K562 (cell line): Measurements from ENCODE around the gene CDT1. TPM values are rescaled to one million over a fixed set of nuclear protein-coding genes. Genes with fewer than 3 reads are reported as not detected.
A peak's percentile ranks its signal among the peaks of the same experiment; 100 is the strongest.

Experiments
- ARID3B ChIP-seq: fragments of 250-450 bp; sonication (Bioruptor Pico); IDR thresholded peaks from 2 replicates; pipeline ENCODE4 v1.4.0; 2020; ENCODE audit warnings: borderline replicate concordance
- ASH1L ChIP-seq: fragments of 450-650 bp; IDR thresholded peaks from 2 replicates; pipeline ENCODE4 v1.6.1; 2018; ENCODE audit warnings: borderline replicate concordance, mild to moderate bottlenecking, low read depth; ENCODE audit not compliant: partially characterized antibody
- BRF1 ChIP-seq: IDR thresholded peaks from 3 replicates; pipeline ENCODE4 v1.6.1; 2011; ENCODE audit warnings: borderline replicate concordance, mild to moderate bottlenecking; ENCODE audit not compliant: insufficient read length; ENCODE audit errors: extremely low read depth
- ESRRA ChIP-seq: fragments of 450-650 bp; IDR thresholded peaks from 2 replicates; pipeline ENCODE4 v1.6.1; 2014; ENCODE audit warnings: low read depth, mild to moderate bottlenecking, moderate library complexity, borderline replicate concordance
- FOXK2 ChIP-seq, 2 experiments: fragments of 450-650 bp; IDR thresholded peaks in 1 of 2; conservative IDR thresholded peaks in 1 of 2; 2 replicates each; pipeline ENCODE4 v1.6.1; 2016; ENCODE audit warnings: low read depth in 2 of 2, mild to moderate bottlenecking in 1 of 2
- L3MBTL2 ChIP-seq: fragments of 450-650 bp; IDR thresholded peaks from 2 replicates; pipeline ENCODE4 v1.6.1; 2016; ENCODE audit warnings: mild to moderate bottlenecking, moderate library complexity
- MAFG ChIP-seq: fragments of 450-650 bp; conservative IDR thresholded peaks from 2 replicates; pipeline ENCODE4 v1.6.1; 2016; ENCODE audit warnings: missing genetic modification characterization, missing compliant biosample characterization
- NFXL1 ChIP-seq: fragments of 450-650 bp; formaldehyde crosslinking; IDR thresholded peaks from 2 replicates; pipeline ENCODE4 v1.4.0; 2021; ENCODE audit warnings: mild to moderate bottlenecking
- NFYB ChIP-seq: IDR thresholded peaks from 2 replicates; pipeline ENCODE4 v1.6.1; 2011; ENCODE audit warnings: mild to moderate bottlenecking, moderate library complexity; ENCODE audit not compliant: insufficient read length; ENCODE audit errors: extremely low read depth
- PHF8 ChIP-seq: fragments of 200-600 bp; sonication (generic); IDR thresholded peaks from 2 replicates; pipeline ENCODE4 v1.6.1; 2012; ENCODE audit warnings: mixed run types, mild to moderate bottlenecking, inconsistent platforms, low read length, moderate library complexity, borderline replicate concordance
- PPARD ChIP-seq: fragments of 250-450 bp; sonication (Bioruptor Pico); IDR thresholded peaks from 2 replicates; pipeline ENCODE4 v1.8.0; 2022; ENCODE audit warnings: inconsistent platforms, mild to moderate bottlenecking, moderate library complexity
- PRDM10 ChIP-seq: fragments of 450-650 bp; IDR thresholded peaks from 2 replicates; pipeline ENCODE4 v1.6.1; 2018; ENCODE audit not compliant: partially characterized antibody
- SIN3A ChIP-seq, 2 experiments: fragments of 150-350 bp in 1 of 2; IDR thresholded peaks; 2 replicates each; pipeline ENCODE4 v1.6.1; 2011 to 2016; ENCODE audit warnings: borderline replicate concordance in 2 of 2, low read depth in 2 of 2, low read length in 2 of 2, mild to moderate bottlenecking in 2 of 2, moderate library complexity in 2 of 2; ENCODE audit not compliant: control insufficient read depth in 1 of 2
- SUPT5H ChIP-seq: fragments of 450-650 bp; IDR thresholded peaks from 2 replicates; pipeline ENCODE4 v1.6.1; 2016
- ZKSCAN3 ChIP-seq: fragments of 250-450 bp; sonication (Bioruptor Pico); IDR thresholded peaks from 2 replicates; pipeline ENCODE4 v1.4.0; 2020
- ZMIZ1 ChIP-seq, 2 experiments: fragments of 150-350 bp in 1 of 2; IDR thresholded peaks; 2 replicates each; pipeline ENCODE4 v1.6.1; 2012 to 2016; ENCODE audit warnings: low read depth in 2 of 2, low read length in 2 of 2, mild to moderate bottlenecking in 1 of 2, moderate library complexity in 1 of 2
- ZNF12 ChIP-seq: sonication (generic); formaldehyde crosslinking; IDR thresholded peaks from 2 replicates; pipeline ENCODE4 v1.4.0; 2020; ENCODE audit warnings: mild to moderate bottlenecking, missing genetic modification reagents
- ZNF3 ChIP-seq: fragments of 250-450 bp; sonication (Bioruptor Pico); IDR thresholded peaks from 2 replicates; pipeline ENCODE4 v1.5.0; 2021; ENCODE audit warnings: mild to moderate bottlenecking, moderate library complexity
- ZNF668 ChIP-seq: fragments of 250-450 bp; sonication (Bioruptor Pico); IDR thresholded peaks from 2 replicates; pipeline ENCODE4 v1.8.0; 2022; ENCODE audit warnings: mild to moderate bottlenecking, inconsistent platforms
- ZNF717 ChIP-seq: fragments of 250-450 bp; sonication (Bioruptor Pico); IDR thresholded peaks from 2 replicates; pipeline ENCODE4 v1.5.0; 2021
- polyA plus RNA-seq, 8 experiments: library from polyadenylated mRNA; depleted of rRNA in 4 of 8; stranded (reverse) in 5 of 8; unstranded in 3 of 8; fragments of >200 nt; fragmentation: Nextera tagmentation in 2 of 8; fragmentation: Illumina TruSeq in 1 of 8; extraction: Ambion mirVana in 2 of 8; extraction: Trizol in 1 of 8; gene quantifications; 2 replicates each; pipeline versions ENCODE4 v1.2.1 to v1.2.3, GENCODE V29; 2011 to 2014; ENCODE audit warnings: inconsistent platforms in 1 of 8, missing spikeins in 1 of 8
- total RNA-seq, 7 experiments: library from RNA; depleted of rRNA in 6 of 7; stranded (reverse); fragments of >200 nt in 6 of 7; fragmentation: Illumina TruSeq in 2 of 7; extraction: Trizol in 2 of 7; gene quantifications; 2 replicates each; pipeline versions ENCODE4 v1.2.1 to v1.2.3, GENCODE V29; 2011 to 2021; ENCODE audit warnings: low replicate concordance in 1 of 7

Gene CDT1
- total and polyA plus RNA-seq, 9 of the 15 experiments (the other 6 are each of a cell fraction or from before 2014, with no cell fraction given), result 0.92 to 178 (median 14.2) TPM

GRCh38 chr16:88798772-88799455 lies 4.7 kb upstream of the CDT1 start (continued):
- no peak for TF ChIP-seq PRDM10
- no peak for TF ChIP-seq ZKSCAN3
- no peak for TF ChIP-seq NFXL1 (CRISPR knock-in tag)
- no peak for TF ChIP-seq ZMIZ1 (IDR thresholded peaks at IDR 0.05; ENCODE audit: low read depth in 2 of 2, low read length in 2 of 2)
- no peak for TF ChIP-seq ARID3B (CRISPR knock-in tag)
- TF ChIP-seq ZNF717 (CRISPR knock-in tag), result no peak
- no peak for TF ChIP-seq ZNF668 (CRISPR knock-in tag)
- TF ChIP-seq ESRRA, result no peak
- TF ChIP-seq MAFG (tag), result no peak
- TF ChIP-seq ZNF12 (CRISPR knock-in tag), result 0 out of 2 replicates have a peak, but pooled peaks have one; percentile 16
- TF ChIP-seq ASH1L, result peak; percentile 73
- TF ChIP-seq SIN3A (IDR thresholded peaks at IDR 0.05; ENCODE audit: borderline replicate concordance in 2 of 2, control insufficient read depth in 1 of 2, low read depth in 2 of 2, low read length in 2 of 2), result no peak
- no peak for TF ChIP-seq FOXK2 (conservative IDR thresholded peaks at IDR 0.05 in 1 of 2, IDR thresholded peaks at IDR 0.05 in 1 of 2; ENCODE audit: low read depth in 2 of 2)
- no peak for TF ChIP-seq PPARD
- TF ChIP-seq BRF1, result no peak
- no peak for TF ChIP-seq ZNF3 (CRISPR knock-in tag)
- TF ChIP-seq PHF8, result no peak
- TF ChIP-seq L3MBTL2, result peak; percentile 84
- no peak for TF ChIP-seq SUPT5H
- TF ChIP-seq NFYB, result peak; percentile 77
